Activated CD8-positive, alpha-beta T cell treated with anti-CD3 and anti-CD28 coated beads for 36 hours (primary cell): ENCODE measurements around the gene GSK3B. TPM values are rescaled to one million over a fixed set of nuclear protein-coding genes. Genes with fewer than 3 reads are reported as not detected.

Source experiments
- ATAC-seq: fragments of 200-7000 bp; cut with Tn5 transposase; one replicate; pipeline ENCODE4 v1.10.0; 2021; ENCODE audit warnings: mild to moderate bottlenecking, moderate library complexity
- CTCF ChIA-PET: fragments of 350-600 bp; sonication (Branson Sonifier 250); formaldehyde crosslinking; loops from one replicate; lab custom pipeline; 2021; ENCODE audit warnings: antibody characterized with exemption; lab: Charles Lee
- POLR2A ChIA-PET: fragments of 350-600 bp; sonication (Branson Sonifier 250); formaldehyde crosslinking; loops from one replicate; lab custom pipeline; 2021; ENCODE audit warnings: antibody characterized with exemption; lab: Charles Lee
- DNase-seq: peaks from one replicate; pipeline ENCODE4 v3.0.0-alpha.2; 2020
- H3K27ac Mint-ChIP-seq: one replicate; pipeline ENCODE4 v1.8.0; 2021; ENCODE audit warnings: mild to moderate bottlenecking, mixed read lengths
- H3K27me3 Mint-ChIP-seq: one replicate; pipeline ENCODE4 v1.8.0; 2021; ENCODE audit warnings: mixed read lengths
- H3K36me3 Mint-ChIP-seq: one replicate; pipeline ENCODE4 v1.8.0; 2021; ENCODE audit warnings: low read depth, mixed read lengths
- H3K4me1 Mint-ChIP-seq: one replicate; pipeline ENCODE4 v1.8.0; 2021; ENCODE audit warnings: low read depth, mixed read lengths
- H3K4me3 Mint-ChIP-seq: one replicate; pipeline ENCODE4 v1.8.0; 2021; ENCODE audit warnings: mild to moderate bottlenecking, moderate library complexity, mixed read lengths
- H3K9me3 Mint-ChIP-seq: one replicate; pipeline ENCODE4 v1.8.0; 2021; ENCODE audit warnings: mixed read lengths
- intact Hi-C: fragments of 100-400 bp; cut with micrococcal nuclease; formaldehyde crosslinking; loops from one replicate; pipeline ENCODE4 v1.10.0; 2022
- total RNA-seq, 2 experiments: library from RNA; stranded (reverse); gene quantifications; one replicate each; pipeline ENCODE4 v1.2.3, GENCODE V29; 2021
- TF ChIP-seq, protein P1 (sequence below): fragments of 200-600 bp; IDR thresholded peaks from one replicate; pipeline ENCODE4 v1.8.0; 2022; ENCODE audit warnings: antibody characterized with exemption, mild to moderate bottlenecking

The GSK3B gene
- total RNA-seq, 2 experiments from 2014 or later, result 29.0 to 32.1 TPM

DNA sequence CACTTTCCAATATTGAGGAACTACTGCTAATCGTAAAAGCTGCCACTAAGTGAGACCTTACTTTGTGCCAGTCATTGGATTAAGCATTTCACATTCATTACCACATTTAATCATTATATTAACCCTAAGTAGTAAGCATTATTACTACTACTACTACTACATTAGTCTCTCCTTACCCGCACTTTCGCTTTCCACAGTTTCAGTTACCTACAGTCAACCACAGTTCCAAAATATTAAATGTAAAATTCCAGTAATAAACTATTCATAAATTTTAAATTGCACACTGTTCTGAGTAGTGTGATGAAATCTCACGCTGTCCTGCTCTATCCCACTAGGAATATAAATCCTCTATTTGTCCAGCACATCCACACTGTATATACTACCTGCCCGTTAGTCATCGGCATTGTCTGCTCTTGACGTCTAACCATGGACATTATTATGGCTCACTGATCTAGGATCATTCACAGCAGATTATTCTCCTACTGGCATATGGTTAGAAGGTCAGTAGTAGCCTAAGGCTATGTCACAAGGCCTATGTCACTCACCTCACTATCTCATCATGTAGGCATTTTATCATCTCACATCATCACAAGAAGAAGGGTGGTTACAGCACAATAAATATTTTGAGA lies 121.1 kb downstream of the GSK3B start:
- H3K4me3 Mint-ChIP-seq, result no peak overlapping the region
- DNase-seq (no peak), ATAC-seq (no peak)
- TF ChIP-seq, protein P1, sequence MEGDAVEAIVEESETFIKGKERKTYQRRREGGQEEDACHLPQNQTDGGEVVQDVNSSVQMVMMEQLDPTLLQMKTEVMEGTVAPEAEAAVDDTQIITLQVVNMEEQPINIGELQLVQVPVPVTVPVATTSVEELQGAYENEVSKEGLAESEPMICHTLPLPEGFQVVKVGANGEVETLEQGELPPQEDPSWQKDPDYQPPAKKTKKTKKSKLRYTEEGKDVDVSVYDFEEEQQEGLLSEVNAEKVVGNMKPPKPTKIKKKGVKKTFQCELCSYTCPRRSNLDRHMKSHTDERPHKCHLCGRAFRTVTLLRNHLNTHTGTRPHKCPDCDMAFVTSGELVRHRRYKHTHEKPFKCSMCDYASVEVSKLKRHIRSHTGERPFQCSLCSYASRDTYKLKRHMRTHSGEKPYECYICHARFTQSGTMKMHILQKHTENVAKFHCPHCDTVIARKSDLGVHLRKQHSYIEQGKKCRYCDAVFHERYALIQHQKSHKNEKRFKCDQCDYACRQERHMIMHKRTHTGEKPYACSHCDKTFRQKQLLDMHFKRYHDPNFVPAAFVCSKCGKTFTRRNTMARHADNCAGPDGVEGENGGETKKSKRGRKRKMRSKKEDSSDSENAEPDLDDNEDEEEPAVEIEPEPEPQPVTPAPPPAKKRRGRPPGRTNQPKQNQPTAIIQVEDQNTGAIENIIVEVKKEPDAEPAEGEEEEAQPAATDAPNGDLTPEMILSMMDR, result no peak
- H3K36me3 Mint-ChIP-seq, result peaks cover 14% of the 10 kb centered on the region
- H3K27me3 Mint-ChIP-seq, result no peaks in the 10 kb centered on the region
- H3K4me1 Mint-ChIP-seq, result peaks cover 25% of the 10 kb centered on the region
- H3K9me3 Mint-ChIP-seq, result no peaks in the 10 kb centered on the region
- intact Hi-C loops, result no loop called here
- CTCF ChIA-PET, result interaction anchor here (0.8 kb wide), 1 partner anchor 81 kb away, joined by 4 read pairs; no protein-coding TSS in a partner anchor
- POLR2A ChIA-PET, result no interaction called here
- no peak overlapping the region for H3K27ac Mint-ChIP-seq

DNA sequence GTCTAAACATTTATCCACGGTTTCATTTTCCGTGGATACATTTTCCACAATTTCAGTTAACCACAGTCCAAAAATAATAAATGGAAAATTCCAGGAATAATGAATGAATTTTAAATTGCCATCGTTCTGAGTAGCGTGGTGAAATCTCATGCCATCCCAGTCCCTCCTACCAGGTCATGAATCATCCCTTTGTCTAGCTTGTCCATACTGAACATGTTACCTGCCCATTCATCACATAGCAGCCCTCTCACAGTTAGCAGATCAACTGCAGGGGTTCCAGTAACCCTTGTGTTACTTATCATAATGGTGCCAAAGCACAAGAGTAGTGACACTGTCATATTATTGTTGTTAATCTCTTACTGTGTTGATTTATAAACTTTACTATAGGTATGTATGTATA lies 124.5 kb downstream of the GSK3B start:
- peaks cover 7% of the 10 kb centered on the region for H3K36me3 Mint-ChIP-seq
- POLR2A ChIA-PET, result no interaction called here
- no peak overlapping the region for H3K4me3 Mint-ChIP-seq
- CTCF ChIA-PET, result no interaction called here
- no peaks in the 10 kb centered on the region for H3K27me3 Mint-ChIP-seq
- H3K27ac Mint-ChIP-seq, result no peak overlapping the region
- peaks cover 20% of the 10 kb centered on the region for H3K4me1 Mint-ChIP-seq
- H3K9me3 Mint-ChIP-seq, result no peaks in the 10 kb centered on the region
- no peak for ATAC-seq
- intact Hi-C loops, result no loop called here
- TF ChIP-seq, protein P1, result no peak
- DNase-seq, result no peak

DNA sequence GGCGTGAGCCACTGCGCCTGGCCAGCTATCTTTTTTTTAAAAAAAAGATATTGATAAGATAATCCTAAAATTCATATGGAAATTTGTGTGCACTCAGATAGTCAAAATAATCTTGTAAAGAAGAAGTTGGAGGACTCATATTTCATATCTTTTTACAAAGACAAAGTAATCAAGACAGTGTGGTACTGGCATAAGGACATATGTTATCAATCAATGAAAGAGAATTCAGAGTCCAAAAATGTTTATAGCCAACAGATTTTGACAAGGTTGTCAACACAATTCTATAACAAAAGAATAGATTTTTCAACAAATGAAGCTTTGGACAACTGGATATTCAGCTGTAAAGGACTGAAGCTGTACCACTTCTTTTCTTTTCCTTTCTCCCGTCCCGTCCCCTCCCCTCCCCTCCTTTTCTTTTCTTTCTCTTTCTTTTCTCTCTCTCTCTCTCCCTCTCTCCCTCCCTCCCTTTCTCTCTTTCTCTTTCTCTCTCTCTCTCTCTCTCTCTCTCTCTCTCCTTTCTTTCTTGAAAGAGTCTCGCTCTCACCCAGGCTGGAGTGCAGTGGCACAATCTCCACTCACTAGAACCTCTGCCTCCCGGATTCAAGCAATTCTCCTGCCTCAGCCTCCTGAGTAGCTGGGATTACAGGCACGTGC lies 126.8 kb downstream of the GSK3B start:
- ChIA-PET CTCF (interaction anchor here (1.1 to 1.6 kb wide), 2 partner anchors 75 to 76 kb away, joined by 3 to 6 read pairs; no protein-coding TSS in a partner anchor), POLR2A (no interaction called here)
- ATAC-seq (no peak), DNase-seq (no peak)
- peaks cover 29% of the 10 kb centered on the region for H3K4me1 Mint-ChIP-seq
- TF ChIP-seq, protein P1, result no peak
- H3K36me3 Mint-ChIP-seq, result peaks cover 10% of the 10 kb centered on the region
- H3K9me3 Mint-ChIP-seq, result no peaks in the 10 kb centered on the region
- H3K4me3 Mint-ChIP-seq, result no peak overlapping the region
- intact Hi-C loops, result no loop called here
- no peak overlapping the region for H3K27ac Mint-ChIP-seq
- no peaks in the 10 kb centered on the region for H3K27me3 Mint-ChIP-seq

DNA sequence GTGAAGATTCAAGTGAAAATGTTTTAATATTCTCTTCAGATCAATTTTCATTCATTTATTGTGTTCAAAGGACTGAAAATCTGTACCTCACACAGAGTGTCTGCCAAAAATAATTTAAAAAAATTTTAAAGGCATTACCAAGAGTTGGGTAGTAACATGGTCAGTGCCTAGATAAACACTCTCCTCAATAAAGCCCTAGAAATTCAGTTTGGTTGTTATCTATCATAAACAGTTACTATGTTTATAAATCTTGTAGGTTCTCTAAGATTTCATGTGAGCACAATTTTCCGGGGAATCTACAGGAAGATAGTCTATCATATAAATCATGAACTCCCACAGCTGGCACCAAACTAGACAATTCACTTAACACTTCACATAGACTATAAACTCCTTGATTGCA lies 128.6 kb downstream of the GSK3B start:
- no peak overlapping the region for H3K27ac Mint-ChIP-seq
- POLR2A ChIA-PET, result no interaction called here
- DNase-seq (no peak), ATAC-seq (no peak)
- TF ChIP-seq, protein P1, result no peak
- H3K9me3 Mint-ChIP-seq, result no peaks in the 10 kb centered on the region
- H3K4me1 Mint-ChIP-seq, result peaks cover 29% of the 10 kb centered on the region
- intact Hi-C loops, result no loop called here
- no peaks in the 10 kb centered on the region for H3K27me3 Mint-ChIP-seq
- H3K36me3 Mint-ChIP-seq, result peaks cover 12% of the 10 kb centered on the region
- H3K4me3 Mint-ChIP-seq, result no peak overlapping the region
- CTCF ChIA-PET, result interaction anchor here (1.0 to 1.5 kb wide), 3 partner anchors 10 to 74 kb away, joined by 3 to 4 read pairs (median 3); no protein-coding TSS in a partner anchor

DNA sequence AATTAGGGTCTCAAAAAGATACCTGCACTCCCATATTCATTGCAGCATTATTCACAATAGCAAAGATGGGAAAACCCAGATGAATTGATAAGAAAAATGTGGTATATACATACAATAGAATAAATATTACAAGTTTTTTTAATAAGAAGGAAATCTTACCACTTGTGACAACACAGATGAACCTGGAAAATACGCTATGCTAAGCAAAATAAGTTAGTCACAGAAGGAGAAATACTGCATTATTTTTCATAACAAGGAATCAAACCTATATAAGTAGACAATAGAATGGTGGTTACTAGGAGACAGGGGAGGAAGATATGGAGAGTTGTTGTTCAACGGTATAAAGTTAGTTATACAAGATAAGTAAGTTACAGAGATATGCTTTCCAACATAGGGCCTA lies 130.0 kb downstream of the GSK3B start:
- no peak for ATAC-seq
- no peaks in the 10 kb centered on the region for H3K9me3 Mint-ChIP-seq
- ChIA-PET POLR2A (no interaction called here), CTCF (interaction anchor here (1.5 kb wide), 1 partner anchor 72 kb away, joined by 4 read pairs; no protein-coding TSS in a partner anchor)
- peaks cover 8% of the 10 kb centered on the region for H3K36me3 Mint-ChIP-seq
- TF ChIP-seq, protein P1, result no peak
- H3K27me3 Mint-ChIP-seq, result no peaks in the 10 kb centered on the region
- intact Hi-C loops, result no loop called here
- DNase-seq, result no peak
- no peak overlapping the region for H3K27ac Mint-ChIP-seq
- no peak overlapping the region for H3K4me3 Mint-ChIP-seq
- peaks cover 20% of the 10 kb centered on the region for H3K4me1 Mint-ChIP-seq
